AG09319 (cell line): ENCODE measurements around the gene CRTC3.
"Not testable (repeated sequence)": the region's sequence is repeated elsewhere in the genome, so short reads cannot be mapped to it uniquely, and the experiment has no call there.

Experiments used
- DNase-seq: peaks from one replicate; pipeline ENCODE4 v3.0.0-alpha.2; 2010; ENCODE audit warnings: low read depth; ENCODE audit errors: extremely low read depth
- CTCF ChIP-seq: IDR thresholded peaks from 2 replicates; pipeline ENCODE4 v1.5.1; 2011; ENCODE audit warnings: low read depth, mild to moderate bottlenecking, inconsistent platforms, low read length, moderate library complexity

Gene CRTC3

DNA sequence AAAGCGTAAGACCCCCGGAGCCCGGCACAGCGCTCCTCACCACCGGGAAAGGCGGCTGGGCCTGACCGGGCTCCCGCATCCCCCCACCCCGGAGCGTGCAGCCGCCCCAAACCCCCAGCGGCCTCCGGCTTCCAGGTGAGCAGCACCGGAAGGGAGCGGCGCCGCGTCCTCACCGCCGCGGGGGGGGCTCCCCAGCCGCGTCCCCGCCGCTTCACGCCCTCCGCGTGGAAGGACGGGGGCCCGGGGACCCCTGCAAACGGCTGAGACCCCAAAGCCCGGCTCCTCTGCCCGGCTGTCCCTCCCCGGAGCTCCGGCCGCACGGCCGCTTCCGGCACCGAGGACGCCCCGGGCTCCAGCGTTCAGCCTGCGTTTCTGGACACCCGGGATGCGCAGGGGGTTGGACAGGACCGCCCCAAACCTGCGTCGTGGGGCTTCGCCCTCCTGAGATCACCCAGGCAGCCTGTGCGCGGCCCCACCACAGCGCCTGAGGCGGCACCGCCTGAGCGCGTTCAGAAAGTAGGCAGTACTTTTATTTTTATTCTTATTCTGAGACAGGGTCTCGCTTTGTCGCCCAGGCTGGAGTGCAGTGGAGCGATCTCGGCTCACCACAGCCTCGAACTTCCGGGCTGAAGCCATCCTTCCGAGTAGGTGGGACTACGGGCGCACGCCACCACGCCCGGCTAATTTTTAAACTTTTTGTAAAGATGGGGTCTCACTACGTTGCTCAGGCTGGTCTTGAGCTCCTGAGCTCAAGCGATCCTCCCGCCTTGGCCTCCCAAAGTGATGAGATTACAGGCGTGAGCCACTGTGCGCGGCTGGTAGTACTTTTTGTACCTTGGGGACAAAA lies 135.8 kb downstream of the CRTC3 start:
- no peak for TF ChIP-seq CTCF
- DNase-seq: peak; percentile 20

DNA sequence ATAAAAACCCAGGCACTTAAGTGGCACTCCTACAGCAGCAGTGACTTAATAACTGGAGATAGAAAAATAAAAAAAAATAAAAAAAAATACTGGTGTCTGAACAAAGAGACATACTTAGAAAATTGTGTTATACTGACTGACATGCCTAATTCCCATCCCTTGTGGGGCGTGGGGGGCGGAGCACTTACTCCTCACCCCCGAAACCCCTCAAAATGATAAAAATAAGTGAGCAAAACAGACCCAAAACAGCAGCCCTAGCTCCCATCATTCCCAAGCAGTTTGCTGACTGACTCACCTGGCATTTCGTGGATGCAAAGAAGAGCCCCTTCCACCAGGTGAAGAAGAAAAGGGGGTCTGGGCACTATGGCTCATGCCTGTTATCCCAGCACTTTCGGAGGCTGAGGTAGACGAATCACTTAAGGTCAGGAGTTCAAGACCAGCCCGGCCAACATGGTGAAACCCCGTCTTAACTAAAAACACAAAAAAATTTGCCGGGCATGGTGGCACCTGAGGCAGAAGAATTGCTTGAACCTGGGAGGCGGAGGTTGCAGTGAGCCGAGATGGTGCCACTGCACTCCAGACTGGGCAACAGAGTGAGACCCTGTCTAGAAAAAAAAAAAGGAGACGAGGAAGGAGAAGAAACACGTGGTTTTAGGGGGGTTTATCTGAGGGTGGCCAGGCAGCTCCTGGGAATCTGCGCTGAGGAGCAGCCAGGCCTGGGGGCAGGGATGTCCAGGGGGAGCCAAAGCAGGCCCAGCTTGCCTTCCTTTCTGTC lies 136.6 kb downstream of the CRTC3 start:
- DNase-seq: no peak

DNA sequence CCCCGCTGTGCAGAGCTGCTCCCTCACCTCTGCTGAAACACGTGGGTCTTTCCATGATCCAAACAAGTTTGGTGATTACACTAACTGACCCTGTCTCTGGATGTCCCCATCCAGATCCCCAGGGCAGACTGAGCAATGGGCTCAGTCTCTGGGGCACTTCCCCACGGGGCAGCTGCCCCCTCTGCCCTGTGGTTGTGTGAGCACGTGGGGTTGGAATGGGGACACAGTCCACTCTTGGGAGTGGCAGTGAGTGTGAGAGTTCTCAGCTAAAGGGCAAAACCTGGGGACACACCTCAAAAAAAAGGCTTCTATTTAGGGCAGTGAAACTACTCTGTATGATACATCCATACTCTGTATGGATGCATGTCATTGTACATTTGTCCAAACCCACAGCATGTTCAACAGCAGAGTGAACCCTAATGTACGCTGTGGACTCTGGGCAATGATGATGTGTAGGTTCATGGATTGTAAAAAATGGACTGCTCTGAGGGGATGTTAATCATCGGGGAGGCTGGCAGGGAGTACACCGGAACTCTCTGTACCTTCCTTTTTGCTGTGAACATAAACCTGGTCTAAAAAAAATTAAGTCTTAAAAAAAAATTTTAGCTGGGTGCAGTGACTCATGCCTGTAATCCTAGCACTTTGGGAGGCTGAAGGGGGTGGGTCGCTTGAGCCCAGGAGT lies 137.5 kb downstream of the CRTC3 start:
- no peak for DNase-seq
- no peak for TF ChIP-seq CTCF

More for the DNA sequence above, 136.6 kb downstream of the CRTC3 start:
- no peak for TF ChIP-seq CTCF

DNA sequence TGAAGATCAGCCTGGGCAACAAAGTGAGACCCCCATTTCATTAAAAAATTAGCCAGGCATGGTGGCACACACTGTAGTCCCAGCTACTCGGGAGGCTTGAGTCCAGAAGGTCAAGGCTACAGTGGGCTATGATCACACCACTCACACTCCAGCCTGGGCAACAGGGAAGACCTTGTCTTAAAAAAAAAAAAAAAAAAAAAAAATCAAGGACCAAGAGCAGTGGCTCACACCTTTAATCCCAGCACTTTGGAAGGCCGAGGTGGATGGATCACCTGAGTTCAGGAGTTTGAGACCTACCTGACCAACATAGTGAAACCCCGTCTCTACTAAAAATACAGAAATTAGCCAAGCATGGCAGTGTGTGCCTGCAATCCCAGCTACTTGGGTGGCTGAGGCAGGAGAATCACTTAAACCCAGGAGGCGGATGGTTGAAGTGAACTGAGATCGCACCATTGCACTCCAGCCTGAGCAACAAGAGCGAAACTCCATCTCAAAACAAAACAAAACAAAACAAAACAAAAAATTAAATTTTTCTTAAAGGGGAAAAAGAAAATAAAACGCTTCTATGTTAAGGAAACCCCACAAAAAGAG lies 138.1 kb downstream of the CRTC3 start:
- not testable (repeated sequence) for DNase-seq

- not testable (repeated sequence) for DNase-seq
These were observed 140.9 kb downstream of the CRTC3 start for GRCh38 chr15:90670631-90671030.

DNA sequence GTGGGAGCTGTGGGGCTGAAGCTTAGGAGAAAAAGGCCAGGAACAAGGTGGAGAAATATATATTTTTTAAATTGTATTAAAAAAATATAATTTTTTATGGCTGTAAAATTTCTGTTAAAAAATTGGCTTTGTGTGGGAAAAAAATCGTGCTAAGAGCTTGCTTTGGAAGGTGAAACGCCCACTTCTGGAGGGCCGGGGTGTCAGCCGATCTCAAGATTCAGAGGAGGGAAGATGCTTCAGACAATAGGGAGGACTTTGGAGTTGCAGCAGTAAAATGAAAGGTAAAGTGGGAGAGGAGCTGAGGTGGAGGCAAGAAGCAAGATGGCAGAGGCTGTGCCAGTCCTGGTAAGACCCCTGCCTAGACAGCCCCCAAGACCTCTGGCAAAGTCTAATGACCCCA lies 141.5 kb downstream of the CRTC3 start:
- DNase-seq: no peak
- TF ChIP-seq CTCF: no peak

GRCh38 chr15:90673357-90673756 lies 143.6 kb downstream of the CRTC3 start:
- DNase-seq: not testable (repeated sequence)

DNA sequence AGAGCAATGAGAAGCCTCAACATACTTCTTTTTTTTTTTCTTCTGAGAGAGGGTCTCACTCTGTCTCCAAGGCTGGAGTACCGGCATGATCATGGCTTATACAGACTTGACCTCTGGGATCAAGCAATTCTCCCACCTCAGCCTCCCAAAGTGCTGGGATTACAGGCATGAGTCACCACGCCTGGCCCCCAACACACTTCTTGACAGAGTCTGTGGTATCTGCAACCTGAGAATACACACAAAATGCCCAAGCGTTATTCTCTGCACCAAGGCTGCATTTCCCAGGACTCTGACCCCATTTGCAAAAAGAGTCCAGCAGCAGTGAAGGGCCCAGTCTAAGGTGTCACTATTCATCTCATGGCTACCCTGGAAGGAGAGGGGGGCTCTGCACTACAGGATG lies 144.8 kb downstream of the CRTC3 start:
- no peak for TF ChIP-seq CTCF
- DNase-seq: no peak
